Common myeloid progenitor, CD34-positive (primary cell): ENCODE measurements around the gene CDK18.

Experiments used
- CTCF ChIA-PET: fragments of 350-600 bp; sonication (Branson Sonifier 250); formaldehyde crosslinking; loops from one replicate; lab custom pipeline; 2021; ENCODE audit warnings: antibody characterized with exemption; lab: Charles Lee
- POLR2A ChIA-PET: fragments of 350-600 bp; sonication (Branson Sonifier 250); formaldehyde crosslinking; loops from one replicate; lab custom pipeline; 2021; ENCODE audit warnings: antibody characterized with exemption; lab: Charles Lee
- DNase-seq, 3 donors: peaks; one replicate each; pipeline versions ENCODE4 v3.0.0 to v3.0.0-alpha.2; 2013
- H3K27ac ChIP-seq, 2 experiments: 1 replicate in 1 of 2; 2 replicates in 1 of 2; pipeline ENCODE4 v1.7.0; 2013; ENCODE audit warnings: inconsistent platforms in 2 of 2, low read length in 2 of 2, mild to moderate bottlenecking in 2 of 2, low read depth in 1 of 2, moderate library complexity in 1 of 2; ENCODE audit not compliant: severe bottlenecking in 2 of 2, insufficient read depth in 1 of 2, poor library complexity in 1 of 2
- H3K27me3 ChIP-seq, 5 experiments: replicated peaks in 2 of 5; 1 replicate in 3 of 5; 2 replicates in 2 of 5; pipeline versions ENCODE4 v1.6.1 to v1.7.0; 2013; ENCODE audit warnings: low read length in 4 of 5, mild to moderate bottlenecking in 2 of 5, moderate library complexity in 2 of 5, inconsistent platforms in 1 of 5; ENCODE audit not compliant: insufficient read depth in 5 of 5, control insufficient read depth in 4 of 5
- H3K36me3 ChIP-seq, 4 experiments: 1 replicate in 2 of 4; 2 replicates in 2 of 4; pipeline versions ENCODE4 v1.6.1 to v1.7.0; 2013; ENCODE audit warnings: low read length in 3 of 4, control low read depth in 1 of 4, mild to moderate bottlenecking in 1 of 4; ENCODE audit not compliant: control insufficient read depth in 4 of 4, insufficient read depth in 4 of 4
- H3K4me1 ChIP-seq, 4 experiments: 1 replicate in 3 of 4; 2 replicates in 1 of 4; pipeline versions ENCODE4 v1.6.1 to v1.7.1; 2013; ENCODE audit warnings: low read length in 3 of 4, mild to moderate bottlenecking in 3 of 4, control low read depth in 1 of 4, inconsistent platforms in 1 of 4, moderate library complexity in 1 of 4; ENCODE audit not compliant: control insufficient read depth in 4 of 4, insufficient read depth in 4 of 4; ENCODE audit errors: control extremely low read depth in 1 of 4
- H3K4me3 ChIP-seq, 7 experiments: 1 replicate in 4 of 7; 2 replicates in 3 of 7; pipeline versions ENCODE4 v1.5.1 to v1.7.0; 2013; ENCODE audit warnings: mild to moderate bottlenecking in 7 of 7, low read length in 6 of 7, moderate library complexity in 6 of 7, inconsistent platforms in 2 of 7, low read depth in 2 of 7, control low read depth in 1 of 7; ENCODE audit not compliant: insufficient read depth in 4 of 7, control insufficient read depth in 1 of 7; ENCODE audit errors: extremely low read depth in 1 of 7
- H3K9me3 ChIP-seq, 5 experiments: 1 replicate in 4 of 5; 2 replicates in 1 of 5; pipeline versions ENCODE4 v1.6.1 to v1.7.1; 2013; ENCODE audit warnings: low read length in 4 of 5, mild to moderate bottlenecking in 2 of 5, inconsistent platforms in 1 of 5, low read depth in 1 of 5, moderate library complexity in 1 of 5; ENCODE audit not compliant: control insufficient read depth in 4 of 5, insufficient read depth in 2 of 5; ENCODE audit errors: control extremely low read depth in 1 of 5
- WGBS: methylation state at CpG from one replicate; pipeline ENCODE4 v1.1.5; 2013; ENCODE audit not compliant: insufficient coverage; 5-methylcytosine and 5-hydroxymethylcytosine counted together

The CDK18 gene

GRCh38 chr1:205575294-205575885, 70.9 kb downstream of the CDK18 start:
- ChIA-PET CTCF (interaction anchor here (0.8 to 1.0 kb wide), 2 partner anchors 13 to 19 kb away, joined by 3 read pairs; no protein-coding TSS in a partner anchor), POLR2A (no interaction called here)
- H3K4me3 ChIP-seq = no peak overlapping the region
- H3K27me3 ChIP-seq = peaks cover 0 to 24% (median 16%) of the 10 kb centered on the region in 5 experiments
- no CpG with 5 or more reads among the region's 1 CpG for WGBS
- H3K27ac ChIP-seq = no peak overlapping the region
- no peaks in the 10 kb centered on the region for H3K4me1 ChIP-seq
- no peaks in the 10 kb centered on the region for H3K9me3 ChIP-seq
- no peak for DNase-seq
- no peaks in the 10 kb centered on the region for H3K36me3 ChIP-seq

GRCh38 chr1:205576011-205576410, 71.5 kb downstream of the CDK18 start:
- H3K9me3 ChIP-seq = no peaks in the 10 kb centered on the region
- ChIA-PET POLR2A (no interaction called here), CTCF (interaction anchor here (0.8 kb wide), 1 partner anchor 19 kb away, joined by 3 read pairs; no protein-coding TSS in a partner anchor)
- H3K4me1 ChIP-seq = no peaks in the 10 kb centered on the region
- H3K27me3 ChIP-seq = peaks cover 0 to 24% (median 12%) of the 10 kb centered on the region in 5 experiments
- no peaks in the 10 kb centered on the region for H3K36me3 ChIP-seq
- no peak for DNase-seq
- H3K4me3 ChIP-seq = no peak overlapping the region
- H3K27ac ChIP-seq = no peak overlapping the region
- WGBS = 83% methylated on average over 3 of the region's 3 CpGs

DNA sequence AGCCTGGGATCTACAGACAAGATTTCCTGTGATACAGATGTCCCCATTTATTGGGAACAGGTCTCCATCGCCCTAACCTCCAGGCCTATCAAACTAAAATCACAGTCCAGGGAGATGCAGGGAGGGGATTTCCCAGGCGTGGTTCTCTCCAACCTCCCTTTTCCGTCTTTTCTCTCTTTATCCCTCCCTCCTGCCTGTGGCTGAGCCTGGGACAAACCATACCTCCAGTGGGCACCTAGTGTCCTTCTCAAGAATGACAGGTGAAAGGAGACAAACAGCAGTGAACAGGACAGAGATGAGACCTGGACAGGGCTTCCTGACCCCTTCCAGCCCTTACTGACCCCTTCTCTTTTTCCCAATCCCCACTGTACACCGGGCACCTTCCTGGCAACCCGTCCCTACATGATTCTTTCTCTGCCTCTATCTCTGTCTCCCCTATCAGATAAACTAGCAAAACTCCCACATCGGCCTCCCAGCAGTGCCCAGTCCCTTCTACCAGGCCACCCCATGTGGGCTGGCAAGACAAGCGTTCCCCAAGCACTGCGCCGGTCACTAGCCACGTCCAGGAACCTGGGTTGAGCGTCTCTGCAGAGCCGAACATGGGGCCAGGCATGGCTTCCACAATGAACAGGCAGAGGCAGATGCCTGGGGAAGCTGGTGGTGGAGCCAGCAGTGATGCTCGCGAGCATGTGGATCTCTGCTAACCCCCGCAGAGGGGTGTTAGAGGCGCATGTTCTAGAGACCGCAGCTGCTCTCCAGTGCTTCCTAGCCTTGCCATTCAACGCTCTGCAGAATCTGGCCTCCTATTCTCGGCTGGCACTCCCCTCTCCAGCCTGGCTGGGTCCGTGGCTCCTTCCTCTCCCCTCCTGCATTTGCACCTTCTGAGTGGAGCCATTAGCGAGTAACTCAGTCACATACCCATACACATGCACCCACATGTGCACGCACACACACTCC, 72.6 kb downstream of the CDK18 start:
- DNase-seq = no peak
- peaks cover 0 to 13% (median 4%) of the 10 kb centered on the region in 5 experiments for H3K27me3 ChIP-seq

GRCh38 chr1:205577874-205578658, 73.6 kb downstream of the CDK18 start:
- no peaks in the 10 kb centered on the region for H3K36me3 ChIP-seq
- POLR2A ChIA-PET = no interaction called here
- WGBS = 93% methylated on average over 11 of the region's 13 CpGs
- no peaks in the 10 kb centered on the region for H3K9me3 ChIP-seq
- H3K27me3 ChIP-seq = peaks cover 0 to 8% (median 0%) of the 10 kb centered on the region in 5 experiments
- H3K27ac ChIP-seq = no peak overlapping the region
- H3K4me3 ChIP-seq = no peak overlapping the region
- DNase-seq = no peak
- peaks cover 0 to 17% (median 14%) of the 10 kb centered on the region in 4 experiments for H3K4me1 ChIP-seq
- CTCF ChIA-PET = interaction anchor here (2.0 to 2.2 kb wide), 3 partner anchors 10 to 93 kb away, joined by 4 to 10 read pairs (median 9); no protein-coding TSS in a partner anchor

More for the DNA sequence above, 72.6 kb downstream of the CDK18 start:
- no peaks in the 10 kb centered on the region for H3K36me3 ChIP-seq
- ChIA-PET CTCF (no interaction called here), POLR2A (no interaction called here)
- H3K4me3 ChIP-seq = no peak overlapping the region
- peaks cover 0 to 7% (median 4%) of the 10 kb centered on the region in 4 experiments for H3K4me1 ChIP-seq
- H3K27ac ChIP-seq = no peak overlapping the region
- WGBS = 87% methylated on average over 20 of the region's 22 CpGs
- H3K9me3 ChIP-seq = no peaks in the 10 kb centered on the region

- no peak overlapping the region for H3K27ac ChIP-seq
- WGBS = 90% methylated on average over 6 of the region's 9 CpGs
- CTCF ChIA-PET = interaction anchor here (0.9 to 2.2 kb wide), 6 partner anchors 9 to 93 kb away, joined by 3 to 10 read pairs (median 4); no protein-coding TSS in a partner anchor
- POLR2A ChIA-PET = no interaction called here
- DNase-seq = no peak
- H3K9me3 ChIP-seq = no peaks in the 10 kb centered on the region
- peaks cover 0 to 19% (median 17%) of the 10 kb centered on the region in 4 experiments for H3K4me1 ChIP-seq
- no peaks in the 10 kb centered on the region for H3K36me3 ChIP-seq
- peaks cover 0 to 8% (median 0%) of the 10 kb centered on the region in 5 experiments for H3K27me3 ChIP-seq
- no peak overlapping the region for H3K4me3 ChIP-seq
Observed at GRCh38 chr1:205578780-205579571, 74.5 kb downstream of the CDK18 start.

DNA sequence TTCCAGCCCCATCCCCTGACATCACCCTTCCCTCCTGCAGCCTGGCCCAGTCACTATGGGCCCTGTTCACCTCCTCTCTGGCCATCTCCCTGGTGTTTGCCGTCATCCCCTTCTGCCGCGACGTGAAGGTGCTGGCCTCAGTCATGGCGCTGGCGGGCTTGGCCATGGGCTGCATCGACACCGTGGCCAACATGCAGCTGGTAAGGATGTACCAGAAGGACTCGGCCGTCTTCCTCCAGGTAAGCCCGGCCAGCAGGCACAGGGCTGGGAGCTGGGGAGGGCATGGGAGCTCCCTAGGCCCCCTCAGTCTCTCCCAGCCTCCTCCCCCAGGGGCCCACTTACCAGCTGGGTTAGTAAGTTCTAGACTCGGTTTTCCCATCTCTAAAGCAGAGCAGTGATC, 75.2 kb downstream of the CDK18 start:
- Histone ChIP-seq H3K27me3 (peaks cover 0 to 8% (median 0%) of the 10 kb centered on the region in 5 experiments), H3K9me3 (no peaks in the 10 kb centered on the region), H3K36me3 (no peaks in the 10 kb centered on the region), H3K27ac (no peak overlapping the region), H3K4me1 (peaks cover 0 to 21% (median 18%) of the 10 kb centered on the region in 4 experiments), H3K4me3 (no peak overlapping the region)
- no peak for DNase-seq
- ChIA-PET CTCF (interaction anchor here (0.9 to 2.2 kb wide), 7 partner anchors 9 to 94 kb away, joined by 3 to 10 read pairs (median 4); partner anchors contain the start of gene ELK4), POLR2A (no interaction called here)
- 96% methylated on average over 12 of the region's 12 CpGs for WGBS
